Activated T-cell treated with anti-CD3 and anti-CD28 coated beads, Interleukin-2, amount 50 U/mL, for 72 hours (primary cell): Measurements from ENCODE around the gene DNAJA4. TPM values are rescaled to one million over a fixed set of nuclear protein-coding genes. Genes with fewer than 3 reads are reported as not detected.

Source experiments
- ATAC-seq, 2 donors: fragments of 150-1000 bp; cut with Tn5 transposase; replicated peaks in 1 of 2; 2 replicates each; pipeline ENCODE4 v1.10.0; 2021; ENCODE audit warnings: moderate library complexity in 2 of 2, mild to moderate bottlenecking in 1 of 2
- DNase-seq, 2 donors: peaks; one replicate each; pipeline ENCODE4 v3.0.0; 2021 to 2022; ENCODE audit warnings: mixed read lengths in 1 of 2
- H3K27ac Mint-ChIP-seq: one replicate; pipeline ENCODE4 v1.8.0; 2022; ENCODE audit warnings: mild to moderate bottlenecking, moderate library complexity, mixed read lengths
- H3K27me3 Mint-ChIP-seq: one replicate; pipeline ENCODE4 v1.8.0; 2022; ENCODE audit warnings: low read depth, mixed read lengths
- H3K36me3 Mint-ChIP-seq, 2 donors: one replicate each; pipeline ENCODE4 v1.8.0; 2022; ENCODE audit warnings: mixed read lengths in 2 of 2, mild to moderate bottlenecking in 1 of 2; ENCODE audit not compliant: insufficient read depth in 2 of 2
- H3K4me1 Mint-ChIP-seq: one replicate; pipeline ENCODE4 v1.8.0; 2022; ENCODE audit warnings: low read depth, mixed read lengths
- H3K4me3 Mint-ChIP-seq, 2 donors: one replicate each; pipeline ENCODE4 v1.8.0; 2022; ENCODE audit warnings: mild to moderate bottlenecking in 2 of 2, mixed read lengths in 2 of 2, moderate library complexity in 2 of 2
- H3K9me3 Mint-ChIP-seq, 2 donors: one replicate each; pipeline ENCODE4 v1.8.0; 2022; ENCODE audit warnings: mixed read lengths in 2 of 2
- total RNA-seq, 2 donors: library from RNA; stranded (reverse); gene quantifications; one replicate each; pipeline ENCODE4 v1.2.3, GENCODE V29; 2022

DNAJA4 gene
- total RNA-seq, 2 donors from 2014 or later: 30.7 to 36.4 TPM

GRCh38 chr15:78316283-78317083 is 52.1 kb downstream of the DNAJA4 start:
- Mint-ChIP-seq H3K27ac (no peak overlapping the region), H3K36me3 (no peaks in the 10 kb centered on the region), H3K4me1 (no peaks in the 10 kb centered on the region), H3K4me3 (no peak overlapping the region), H3K9me3 (no peaks in the 10 kb centered on the region), H3K27me3 (no peaks in the 10 kb centered on the region)
- no peak for DNase-seq
- no peak for ATAC-seq

DNA sequence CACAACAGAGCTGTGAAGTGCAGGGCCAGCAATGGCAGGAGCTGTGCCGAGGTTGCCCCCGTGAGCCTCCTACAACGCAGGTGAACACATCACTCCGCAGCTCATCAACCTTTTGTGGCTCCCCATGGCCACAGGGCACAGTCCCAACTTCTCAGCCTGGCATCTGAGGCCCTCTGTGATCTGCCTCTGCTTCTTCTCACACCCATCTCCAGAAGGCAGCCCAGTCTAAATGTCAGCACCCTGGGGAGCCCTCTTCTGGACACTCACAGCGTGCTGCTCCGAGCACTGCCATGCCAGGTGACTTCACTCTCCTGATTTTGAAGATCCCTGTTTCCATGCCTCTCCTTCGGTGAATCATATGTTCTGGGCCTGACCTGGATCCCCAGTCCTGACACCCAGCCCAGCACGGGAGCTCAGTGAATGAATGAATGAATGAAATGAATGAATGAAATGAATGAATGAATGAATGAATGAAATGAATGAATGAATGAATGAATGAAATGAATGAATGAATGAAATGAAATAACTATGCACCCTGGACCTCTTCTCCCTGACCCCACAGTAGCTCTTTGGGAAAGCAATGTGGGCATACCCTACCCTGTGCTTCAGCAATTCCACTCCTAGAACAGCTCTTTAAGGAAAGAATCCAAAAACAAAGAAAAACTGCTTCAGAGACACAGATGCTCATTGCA is 52.9 kb downstream of the DNAJA4 start:
- no peak for ATAC-seq
- no peak for DNase-seq
- H3K36me3 Mint-ChIP-seq: no peaks in the 10 kb centered on the region

DNA sequence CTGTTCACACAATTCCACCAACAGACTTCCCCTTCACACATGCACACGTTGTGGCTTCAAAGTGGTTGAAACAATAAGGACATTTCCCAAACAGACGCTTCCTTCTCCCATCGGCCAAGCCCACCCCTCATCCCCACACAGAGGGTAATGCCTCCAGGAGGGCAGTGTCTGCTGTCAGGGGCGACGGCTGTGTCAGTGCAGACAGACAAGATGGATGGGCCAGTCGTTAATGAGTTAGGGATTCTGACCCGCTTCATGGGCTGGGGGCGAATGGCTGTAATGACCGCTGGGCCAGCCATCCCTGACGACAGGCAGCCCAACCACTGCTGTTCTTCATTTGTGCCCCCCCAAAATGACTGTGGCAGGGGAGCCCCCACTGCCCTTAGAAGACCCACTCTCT is 55.2 kb downstream of the DNAJA4 start:
- no peaks in the 10 kb centered on the region for H3K4me1 Mint-ChIP-seq
- no peak overlapping the region for H3K27ac Mint-ChIP-seq
- ATAC-seq (no peak), DNase-seq (no peak)
- no peaks in the 10 kb centered on the region for H3K9me3 Mint-ChIP-seq
- no peaks in the 10 kb centered on the region for H3K36me3 Mint-ChIP-seq
- no peaks in the 10 kb centered on the region for H3K27me3 Mint-ChIP-seq
- H3K4me3 Mint-ChIP-seq: no peak overlapping the region

More for the DNA sequence above, 52.9 kb downstream of the DNAJA4 start:
- Mint-ChIP-seq H3K27ac (no peak overlapping the region), H3K27me3 (no peaks in the 10 kb centered on the region), H3K9me3 (no peaks in the 10 kb centered on the region), H3K4me3 (no peak overlapping the region), H3K4me1 (no peaks in the 10 kb centered on the region)

- Mint-ChIP-seq H3K27me3 (no peaks in the 10 kb centered on the region), H3K9me3 (no peaks in the 10 kb centered on the region), H3K4me3 (no peak overlapping the region), H3K4me1 (no peaks in the 10 kb centered on the region), H3K36me3 (no peaks in the 10 kb centered on the region), H3K27ac (no peak overlapping the region)
- no peak for ATAC-seq
- DNase-seq: no peak
Measured at GRCh38 chr15:78320183-78320582, 55.8 kb downstream of the DNAJA4 start.

GRCh38 chr15:78321041-78321570 is 56.7 kb downstream of the DNAJA4 start:
- ATAC-seq (no peak), DNase-seq (no peak)
- no peaks in the 10 kb centered on the region for H3K27me3 Mint-ChIP-seq
- H3K4me3 Mint-ChIP-seq: no peak overlapping the region
- no peaks in the 10 kb centered on the region for H3K4me1 Mint-ChIP-seq
- H3K36me3 Mint-ChIP-seq: no peaks in the 10 kb centered on the region
- H3K9me3 Mint-ChIP-seq: no peaks in the 10 kb centered on the region
- H3K27ac Mint-ChIP-seq: no peak overlapping the region

GRCh38 chr15:78321786-78322185 is 57.4 kb downstream of the DNAJA4 start:
- no peaks in the 10 kb centered on the region for H3K27me3 Mint-ChIP-seq
- H3K36me3 Mint-ChIP-seq: no peaks in the 10 kb centered on the region
- H3K9me3 Mint-ChIP-seq: no peaks in the 10 kb centered on the region
- ATAC-seq (no peak), DNase-seq (no peak)
- no peaks in the 10 kb centered on the region for H3K4me1 Mint-ChIP-seq
- H3K4me3 Mint-ChIP-seq: no peak overlapping the region
- H3K27ac Mint-ChIP-seq: no peak overlapping the region

GRCh38 chr15:78322243-78322642 is 57.9 kb downstream of the DNAJA4 start:
- Mint-ChIP-seq H3K27me3 (no peaks in the 10 kb centered on the region), H3K9me3 (no peaks in the 10 kb centered on the region), H3K27ac (no peak overlapping the region), H3K36me3 (no peaks in the 10 kb centered on the region), H3K4me1 (no peaks in the 10 kb centered on the region), H3K4me3 (no peak overlapping the region)
- DNase-seq (no peak), ATAC-seq (no peak)

GRCh38 chr15:78322724-78323521 is 58.6 kb downstream of the DNAJA4 start:
- no peaks in the 10 kb centered on the region for H3K4me1 Mint-ChIP-seq
- H3K36me3 Mint-ChIP-seq: no peaks in the 10 kb centered on the region
- ATAC-seq: no peak
- no peaks in the 10 kb centered on the region for H3K27me3 Mint-ChIP-seq
- no peak overlapping the region for H3K4me3 Mint-ChIP-seq
- H3K9me3 Mint-ChIP-seq: no peaks in the 10 kb centered on the region
- DNase-seq: no peak
- H3K27ac Mint-ChIP-seq: no peak overlapping the region

GRCh38 chr15:78323693-78324092 is 59.3 kb downstream of the DNAJA4 start:
- ATAC-seq: no peak
- no peaks in the 10 kb centered on the region for H3K9me3 Mint-ChIP-seq
- no peaks in the 10 kb centered on the region for H3K36me3 Mint-ChIP-seq
- no peaks in the 10 kb centered on the region for H3K27me3 Mint-ChIP-seq
- DNase-seq: no peak
- H3K4me1 Mint-ChIP-seq: no peaks in the 10 kb centered on the region
- no peak overlapping the region for H3K27ac Mint-ChIP-seq
- no peak overlapping the region for H3K4me3 Mint-ChIP-seq

- H3K27me3 Mint-ChIP-seq: no peaks in the 10 kb centered on the region
- H3K4me3 Mint-ChIP-seq: no peak overlapping the region
- H3K36me3 Mint-ChIP-seq: no peaks in the 10 kb centered on the region
- no peaks in the 10 kb centered on the region for H3K4me1 Mint-ChIP-seq
- H3K9me3 Mint-ChIP-seq: no peaks in the 10 kb centered on the region
- ATAC-seq (no peak), DNase-seq (no peak)
- H3K27ac Mint-ChIP-seq: no peak overlapping the region
Measured at GRCh38 chr15:78324144-78324543, 59.8 kb downstream of the DNAJA4 start.

GRCh38 chr15:78325092-78325843 is 60.9 kb downstream of the DNAJA4 start:
- H3K36me3 Mint-ChIP-seq: no peaks in the 10 kb centered on the region
- H3K4me1 Mint-ChIP-seq: no peaks in the 10 kb centered on the region
- H3K27me3 Mint-ChIP-seq: no peaks in the 10 kb centered on the region
- no peak overlapping the region for H3K27ac Mint-ChIP-seq
- H3K4me3 Mint-ChIP-seq: no peak overlapping the region
- ATAC-seq: no peak
- DNase-seq: no peak
- no peaks in the 10 kb centered on the region for H3K9me3 Mint-ChIP-seq

GRCh38 chr15:78327466-78327865 is 63.1 kb downstream of the DNAJA4 start:
- ATAC-seq: no peak

More at GRCh38 chr15:78327466-78327865, 63.1 kb downstream of the DNAJA4 start:
- DNase-seq: no peak
- H3K27me3 Mint-ChIP-seq: no peaks in the 10 kb centered on the region
- H3K27ac Mint-ChIP-seq: no peak overlapping the region
- H3K4me1 Mint-ChIP-seq: no peaks in the 10 kb centered on the region
- no peaks in the 10 kb centered on the region for H3K9me3 Mint-ChIP-seq
- no peaks in the 10 kb centered on the region for H3K36me3 Mint-ChIP-seq
- no peak overlapping the region for H3K4me3 Mint-ChIP-seq
